GM18519 (cell line): ENCODE results near the gene OR5AS1.
"Not testable (repeated sequence)": the region's sequence is repeated elsewhere in the genome, so short reads cannot be mapped to it uniquely, and the experiment has no call there.

Source experiments
- ATAC-seq: cut with Tn5 transposase; IDR thresholded peaks from one replicate; pipeline ENCODE4 v1.9.1; 2021; ENCODE audit warnings: mild to moderate bottlenecking, moderate library complexity; ENCODE audit not compliant: unreplicated experiment, low FRiP score

Gene OR5AS1

GRCh38 chr11:56027354-56027753 lies at the start of gene OR5AS1:
TSS of gene OR5AS1 (plus strand) at chr11:56027654. CDS start at chr11:56030419, 2,765 bp downstream.
- ATAC-seq: no peak

- ATAC-seq: no peak
Observed at GRCh38 chr11:55994525-55994924, 32.9 kb upstream of the OR5AS1 start, which contains the start of gene OR5F1. TSS of gene OR5F1 (minus strand) at chr11:55994625. CDS start at chr11:55994625, 0 bp downstream.

GRCh38 chr11:56010716-56011115 lies 16.7 kb upstream of the OR5AS1 start:
- ATAC-seq: no peak

- ATAC-seq: no peak
Observed at GRCh38 chr11:56013805-56014204, 13.6 kb upstream of the OR5AS1 start.

- ATAC-seq: no peak
Observed at GRCh38 chr11:56045538-56045937, 18.1 kb downstream of the OR5AS1 start.

- no peak for ATAC-seq
Observed at GRCh38 chr11:56048480-56048879, 21.0 kb downstream of the OR5AS1 start.

- no peak for ATAC-seq
Observed at GRCh38 chr11:56049487-56049886, 22.0 kb downstream of the OR5AS1 start.

- not testable (repeated sequence) for ATAC-seq
Observed at GRCh38 chr11:56056366-56056765, 28.9 kb downstream of the OR5AS1 start.

- ATAC-seq: not testable (repeated sequence)
Observed at GRCh38 chr11:56057661-56058237, 30.3 kb downstream of the OR5AS1 start.

- ATAC-seq: not testable (repeated sequence)
Observed at GRCh38 chr11:56058260-56058780, 30.9 kb downstream of the OR5AS1 start.

- ATAC-seq: no peak
Observed at GRCh38 chr11:56066980-56067379, 39.5 kb downstream of the OR5AS1 start.
